ENCODE results near the gene FAM117A.
"Not testable (repeated sequence)": the region's sequence is repeated elsewhere in the genome, so short reads cannot be mapped to it uniquely, and the experiment has no call there.

Gene FAM117A

GRCh38 chr17:49741009-49741691, 22.8 kb downstream of the FAM117A start:
- DNase-seq (ENCODE audit: low read depth in 1 of 2, low spot score in 1 of 2), result no peak

GRCh38 chr17:49739641-49740271, 24.2 kb downstream of the FAM117A start:
- DNase-seq (ENCODE audit: low read depth in 1 of 2, low spot score in 1 of 2), result peak; percentile 58 to 93

DNA sequence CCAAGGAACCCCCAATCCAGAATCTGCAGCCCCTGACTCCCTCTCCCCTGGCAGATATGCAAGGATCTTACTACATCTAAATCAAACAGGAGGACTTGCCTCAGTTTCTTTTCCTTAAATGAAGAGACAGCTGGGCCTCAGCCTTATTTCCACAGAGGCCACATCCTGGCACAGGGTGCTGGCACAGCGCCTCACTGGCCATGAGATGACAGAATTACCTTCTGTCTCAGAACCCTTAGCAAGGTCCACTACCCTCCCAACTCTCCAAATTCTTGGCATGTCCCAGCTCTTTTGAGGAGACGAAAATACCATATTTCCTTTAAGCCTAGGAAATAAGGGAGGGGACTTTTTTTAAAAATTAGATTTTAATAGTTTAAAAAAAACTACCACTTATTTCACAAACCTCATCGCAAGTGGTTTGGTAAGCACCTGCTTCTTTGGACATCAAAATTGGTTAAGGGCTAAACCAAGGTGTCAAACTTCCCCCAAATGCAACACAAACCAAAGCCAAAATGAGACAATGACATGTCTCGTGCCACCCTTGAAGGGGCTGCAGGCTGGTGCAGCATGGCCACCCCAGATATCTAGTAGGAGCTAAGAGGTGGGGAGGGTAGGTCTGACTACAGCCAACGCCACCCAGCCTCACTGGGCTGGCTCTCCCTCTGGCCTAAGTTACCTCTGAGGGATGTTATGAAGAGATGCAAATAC, 25.3 kb downstream of the FAM117A start:
- no peak for DNase-seq (ENCODE audit: low read depth in 1 of 2, low spot score in 1 of 2)

DNA sequence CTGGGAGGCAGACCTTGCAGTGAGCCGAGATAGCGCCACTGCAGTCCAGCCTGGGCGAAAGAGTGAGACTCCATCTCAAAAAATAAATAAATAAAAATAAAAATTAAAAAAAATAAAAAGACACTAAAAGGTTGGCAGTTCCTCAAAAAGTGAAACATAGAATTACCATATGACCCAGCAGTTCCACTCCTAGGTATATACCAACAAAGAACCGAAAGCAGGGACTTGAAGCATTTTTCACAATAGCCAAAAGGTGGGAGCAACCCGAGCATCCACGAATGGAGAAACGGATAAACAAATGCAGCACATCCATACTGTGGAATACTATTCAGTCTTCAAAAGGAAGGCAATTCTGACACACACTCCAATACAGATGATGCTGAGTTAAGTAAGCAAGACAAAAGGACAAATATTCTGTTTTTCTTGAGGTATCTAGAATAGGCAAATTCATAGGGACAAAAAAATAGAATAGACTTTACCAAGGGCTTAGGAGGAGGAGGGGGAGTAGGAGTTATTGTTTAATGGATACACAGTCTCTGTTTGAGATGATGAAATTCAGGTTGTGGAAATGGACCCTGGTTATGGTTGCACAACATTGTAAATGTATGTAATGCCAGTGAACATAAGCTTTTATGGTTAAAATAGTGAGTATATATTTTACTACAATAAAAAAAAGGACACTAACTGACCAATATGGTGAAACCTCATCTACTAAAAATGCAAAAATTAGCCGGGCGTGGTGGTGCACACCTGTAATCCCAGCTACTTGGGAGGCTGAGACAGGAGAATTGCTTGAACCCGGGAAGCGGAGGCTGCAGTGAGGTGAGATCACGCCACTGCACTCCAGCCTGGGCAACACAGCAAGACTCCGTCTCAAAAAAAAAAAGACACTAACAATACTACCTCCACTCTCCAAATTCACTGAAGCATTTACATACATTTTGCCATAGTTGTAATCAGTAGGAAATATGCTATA, 29.1 kb downstream of the FAM117A start:
- no peak for DNase-seq (ENCODE audit: low read depth in 1 of 2, low spot score in 1 of 2)

DNA sequence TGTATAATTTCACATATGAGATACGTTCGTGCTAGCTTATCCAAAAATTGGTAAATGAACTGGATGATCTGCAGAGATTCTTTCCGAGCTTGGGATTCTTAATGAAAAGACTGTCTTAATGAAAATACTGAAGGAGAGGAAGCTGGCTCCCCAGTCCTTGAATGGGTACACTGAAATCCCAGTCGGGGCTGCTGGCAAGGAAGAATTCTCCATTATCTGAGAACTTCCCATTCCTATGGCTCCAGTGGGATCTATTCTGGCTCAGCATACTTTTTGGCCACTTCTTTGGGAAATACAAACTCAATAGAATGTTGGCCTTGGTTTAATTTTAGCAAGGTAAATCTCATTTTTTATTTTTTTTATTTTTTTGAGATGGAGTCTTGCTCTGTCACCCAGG, 32.5 kb downstream of the FAM117A start:
- no peak for DNase-seq (ENCODE audit: low read depth in 1 of 2, low spot score in 1 of 2)

DNA sequence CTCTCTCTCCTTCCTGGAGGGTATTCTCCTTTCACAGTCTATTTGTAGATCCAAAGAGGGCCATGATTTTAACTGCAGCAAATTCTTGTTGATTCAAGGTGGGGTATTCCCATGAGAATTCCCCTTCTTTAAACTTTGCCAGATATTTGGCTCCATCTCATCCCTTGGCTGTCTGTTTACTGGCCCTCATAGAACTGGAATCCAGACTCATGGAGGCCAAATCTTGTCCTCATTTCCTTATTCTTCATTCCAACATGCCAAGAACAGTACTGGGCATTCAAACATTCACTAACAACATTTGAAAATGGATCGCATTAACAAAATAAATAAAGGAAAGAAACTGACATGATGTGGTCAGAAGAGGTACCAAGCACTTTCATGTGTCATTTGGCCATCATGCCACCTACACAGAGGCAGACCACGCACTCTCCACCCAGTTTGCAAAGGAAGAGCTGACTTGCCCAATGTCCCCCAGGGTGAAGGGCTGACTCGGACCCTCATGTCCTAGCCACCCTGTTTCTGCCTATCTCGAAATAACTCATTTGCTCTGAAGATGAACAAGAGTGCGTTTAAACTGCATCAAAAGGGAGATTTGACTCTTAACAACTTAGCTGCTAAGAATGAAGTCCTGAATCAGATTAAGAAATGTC, 33.0 kb downstream of the FAM117A start:
- DNase-seq (ENCODE audit: low read depth in 1 of 2, low spot score in 1 of 2), result no peak

DNA sequence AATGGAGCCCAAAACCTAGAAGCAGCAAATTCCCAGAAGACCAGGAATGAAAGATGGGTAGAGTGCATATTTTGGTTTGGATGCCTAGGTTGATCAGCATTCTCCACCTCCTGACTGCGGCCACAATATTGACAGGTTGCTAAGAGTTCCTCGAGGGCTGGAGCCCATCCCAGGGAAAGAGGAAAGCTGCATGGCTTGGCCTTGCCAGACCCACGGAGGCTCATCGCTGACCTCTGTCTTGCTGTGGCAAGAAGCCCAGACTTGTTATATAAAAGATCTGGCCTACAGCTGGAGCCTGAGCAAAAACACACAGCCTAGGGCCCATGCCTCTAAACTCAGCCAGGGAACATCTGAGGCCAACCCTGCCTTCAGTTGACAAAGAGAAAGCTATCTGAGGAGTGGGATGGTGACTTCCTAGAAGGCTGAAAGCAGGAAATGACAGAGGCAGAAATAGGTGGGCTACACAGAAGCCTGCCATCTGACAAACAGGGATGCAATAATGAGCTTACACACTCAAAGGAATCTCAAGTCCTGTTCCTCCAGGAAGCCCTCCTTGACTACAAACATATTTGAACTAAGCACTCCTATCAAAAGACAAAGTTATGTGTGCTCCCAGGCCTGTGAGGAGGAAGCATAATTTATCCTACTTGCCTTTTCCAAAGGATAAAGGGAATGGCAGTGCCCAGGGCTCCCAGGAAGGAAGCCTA, 33.7 kb downstream of the FAM117A start:
- no peak for DNase-seq (ENCODE audit: low read depth in 1 of 2, low spot score in 1 of 2)

DNA sequence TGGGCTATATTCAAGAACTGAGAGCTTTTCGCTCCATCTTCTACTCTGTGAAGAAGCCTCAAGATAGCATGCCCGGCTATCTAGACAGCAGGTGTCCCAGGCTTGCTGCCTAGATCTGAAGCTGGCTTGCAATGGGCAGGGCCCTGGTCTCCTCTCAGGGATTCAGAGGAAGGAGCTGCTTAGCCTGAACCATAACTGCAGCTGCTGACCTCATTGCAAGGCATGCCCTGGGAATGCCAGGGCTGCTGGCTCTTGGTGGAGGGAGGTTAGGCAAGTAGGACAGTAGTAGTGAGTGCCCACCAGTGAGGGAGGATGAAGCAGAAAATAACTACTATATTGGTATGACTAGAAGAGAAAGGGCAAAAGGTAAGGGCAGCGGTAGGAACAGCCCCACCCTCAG, 34.9 kb downstream of the FAM117A start:
- no peak for DNase-seq (ENCODE audit: low read depth in 1 of 2, low spot score in 1 of 2)

GRCh38 chr17:49728425-49728824, 35.5 kb downstream of the FAM117A start:
- no peak for DNase-seq (ENCODE audit: low read depth in 1 of 2, low spot score in 1 of 2)

- no peak for DNase-seq (ENCODE audit: low read depth in 1 of 2, low spot score in 1 of 2)
Observed at GRCh38 chr17:49727380-49727779, 36.6 kb downstream of the FAM117A start.

- DNase-seq (ENCODE audit: low read depth in 1 of 2, low spot score in 1 of 2), result no peak
Observed at GRCh38 chr17:49725452-49726130, 38.3 kb downstream of the FAM117A start.

GRCh38 chr17:49724552-49724951, 39.4 kb downstream of the FAM117A start:
- DNase-seq (ENCODE audit: low read depth in 1 of 2, low spot score in 1 of 2), result not testable (repeated sequence)

- no peak for DNase-seq (ENCODE audit: low read depth in 1 of 2, low spot score in 1 of 2)
Observed at GRCh38 chr17:49723423-49723822, 40.5 kb downstream of the FAM117A start.

DNA sequence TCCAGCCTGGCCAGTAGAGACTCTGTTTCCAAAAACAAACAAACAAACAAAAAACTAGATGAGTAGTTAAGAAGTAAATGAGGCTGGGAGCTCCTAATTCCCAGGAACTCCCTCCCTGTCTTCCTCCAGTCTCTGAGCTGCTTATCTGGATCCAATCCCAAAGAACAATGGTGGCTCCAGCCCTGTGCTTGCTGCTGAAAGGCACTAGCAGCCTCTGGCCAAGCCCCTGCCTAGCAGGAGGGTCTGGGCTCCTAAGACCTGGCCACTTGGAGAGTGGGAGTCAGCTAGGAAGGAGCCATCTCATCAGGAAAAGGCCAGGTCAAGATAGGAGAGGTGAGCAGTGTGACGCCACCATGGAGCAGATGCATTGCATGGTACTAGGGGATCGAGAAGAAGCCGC, 41.9 kb downstream of the FAM117A start:
- DNase-seq (ENCODE audit: low read depth in 1 of 2, low spot score in 1 of 2), result no peak

DNA sequence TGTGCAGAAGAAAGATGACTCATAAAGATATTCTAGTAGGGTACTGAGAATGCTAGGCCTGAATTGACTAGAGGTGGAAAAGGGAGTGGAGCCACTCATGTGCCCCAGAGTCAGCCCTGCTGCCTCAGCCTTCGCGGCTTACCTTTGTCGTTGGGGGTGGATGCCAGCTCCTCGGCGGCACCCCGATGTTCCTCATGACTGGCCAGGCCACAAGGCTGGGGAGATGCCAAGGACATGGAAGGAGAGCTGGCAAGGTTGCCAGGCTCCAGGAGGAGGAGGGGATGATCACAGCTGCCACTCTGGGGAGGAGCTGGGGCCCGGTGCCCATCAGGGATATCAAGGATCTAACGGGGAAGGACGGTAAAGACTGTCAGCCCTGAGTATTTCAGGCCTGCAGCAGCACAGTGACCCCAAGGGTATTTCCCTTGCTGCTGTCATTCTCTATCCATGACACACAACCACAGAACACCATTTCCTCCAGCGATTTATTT, 46.5 kb downstream of the FAM117A start:
- no peak for DNase-seq (ENCODE audit: low read depth in 1 of 2, low spot score in 1 of 2)

DNA sequence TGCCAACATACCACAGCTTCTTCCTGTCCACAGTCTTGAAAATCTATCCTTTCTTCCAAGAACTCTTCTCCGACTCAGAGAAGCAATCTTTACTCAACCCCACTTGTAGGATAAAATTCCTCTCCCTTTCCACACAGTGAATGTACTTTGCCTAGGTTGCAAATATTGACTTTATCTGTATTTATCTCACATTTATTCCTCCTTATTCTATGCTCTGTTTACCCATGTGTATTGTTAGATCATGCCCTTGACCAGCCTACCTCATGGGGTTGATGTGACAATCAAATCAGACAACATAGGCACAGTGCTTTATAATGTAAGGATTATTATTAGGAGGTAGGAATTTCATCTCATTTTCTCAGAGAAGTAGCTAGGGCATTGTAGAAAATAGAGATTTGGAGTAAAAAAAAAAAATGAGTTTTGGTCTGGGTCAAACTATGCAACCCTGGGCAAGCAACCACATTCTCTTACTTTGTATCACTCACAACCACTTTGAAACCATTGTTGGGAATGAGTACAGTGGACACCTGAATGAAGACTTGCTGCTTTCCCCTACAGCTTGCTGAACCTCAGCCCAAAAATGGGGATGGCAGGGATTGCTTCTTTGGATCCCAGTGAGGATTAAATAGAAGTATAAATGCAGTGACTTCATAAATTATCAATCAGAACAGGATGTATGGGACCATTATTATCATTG, 47.1 kb downstream of the FAM117A start:
- no peak for DNase-seq (ENCODE audit: low read depth in 1 of 2, low spot score in 1 of 2)

DNA sequence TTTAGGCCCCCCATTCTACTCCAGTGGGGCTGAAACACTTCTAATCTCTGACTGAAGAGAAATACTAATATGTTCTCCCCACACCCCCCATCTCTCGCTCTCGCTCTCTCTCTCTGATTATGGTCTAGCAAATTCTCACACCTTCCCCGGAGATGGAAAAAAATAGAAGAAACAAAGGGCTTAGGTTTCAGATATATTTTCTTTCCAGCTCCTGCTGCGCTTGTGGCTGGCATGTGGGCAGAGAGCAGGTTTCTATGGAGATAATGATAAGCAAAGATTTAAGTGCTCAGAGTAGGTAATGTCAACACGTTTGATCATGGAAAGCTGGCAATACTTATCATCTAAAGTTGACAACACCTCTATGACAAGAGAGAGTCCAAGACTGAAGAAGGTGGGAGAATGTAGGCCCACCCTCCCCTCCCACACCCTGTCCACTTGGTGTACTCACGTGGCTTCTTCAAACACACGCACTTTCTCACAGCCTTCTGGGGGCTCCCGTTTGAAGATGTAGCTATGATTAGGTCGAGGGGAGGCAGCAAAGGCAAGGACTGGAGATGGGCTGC, 48.1 kb downstream of the FAM117A start:
- DNase-seq (ENCODE audit: low read depth in 1 of 2, low spot score in 1 of 2), result no peak

- DNase-seq (ENCODE audit: low read depth in 1 of 2, low spot score in 1 of 2), result no peak
Observed at GRCh38 chr17:49715216-49715615, 48.7 kb downstream of the FAM117A start.
